Stimulated activated CD4-positive, alpha-beta T cell treated with anti-CD3 and anti-CD28 coated beads, Interleukin-12 subunit alpha, Interleukin-12 subunit beta, amount 100 ng/mL, for 4 hours (primary cell): ENCODE results near the gene HSF2BP.
A peak's percentile ranks its signal among the peaks of the same experiment; 100 is the strongest.
"Not testable (repeated sequence)": the region's sequence is repeated elsewhere in the genome, so short reads cannot be mapped to it uniquely, and the experiment has no call there.

Experiments
- DNase-seq: peaks from one replicate; pipeline ENCODE4 v3.0.0-alpha.2; 2020

HSF2BP gene

DNA sequence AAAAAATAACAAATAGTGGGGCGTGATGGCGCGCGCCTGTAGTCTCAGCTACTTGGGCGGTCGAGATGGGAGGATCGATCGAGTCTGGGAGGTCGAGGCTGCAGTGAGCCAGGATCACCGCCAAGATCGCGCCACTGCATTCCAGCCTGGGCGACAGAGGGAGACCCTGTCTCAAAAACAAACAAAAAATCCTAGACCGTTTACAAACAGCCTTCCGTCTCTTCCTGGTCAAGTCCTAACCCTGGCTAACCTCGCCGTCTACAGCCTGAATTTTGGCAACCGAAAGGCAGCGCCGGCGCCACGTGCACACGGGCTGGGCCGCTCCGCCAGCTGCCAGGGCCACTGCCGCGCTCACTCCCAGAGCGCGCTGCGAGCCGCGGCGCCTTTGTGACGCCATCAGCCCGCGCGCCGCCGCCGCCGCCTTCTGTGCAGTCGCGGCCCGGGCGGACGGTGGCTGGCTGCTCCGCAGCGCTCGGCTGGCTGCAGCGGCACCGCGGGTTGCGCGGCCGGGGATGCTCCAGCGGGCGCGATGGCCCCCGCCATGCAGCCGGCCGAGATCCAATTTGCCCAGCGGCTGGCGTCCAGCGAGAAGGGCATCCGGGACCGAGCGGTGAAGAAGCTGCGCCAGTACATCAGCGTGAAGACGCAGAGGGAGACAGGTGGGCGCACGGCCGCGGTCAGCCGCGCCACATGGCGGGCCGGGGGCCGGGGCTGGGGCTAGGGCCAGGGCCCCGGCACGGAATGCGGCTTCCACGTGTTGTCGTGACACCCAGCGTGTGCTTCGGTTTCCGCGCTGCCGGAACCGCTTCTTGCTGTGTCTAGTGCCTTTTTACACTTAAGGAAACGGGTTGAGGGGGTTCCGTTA, at the start of gene HSF2BP, which contains the start of gene RRP1B:
Gene HSF2BP (minus strand): TSS at position 353 of the 865 bp plus-strand sequence. CDS start 1,392 bp downstream, outside the sequence.
Gene RRP1B (plus strand): TSS at position 425 of the 865 bp plus-strand sequence. CDS start 105 bp downstream, at position 530.
- DNase-seq, result peak; percentile 78

DNA sequence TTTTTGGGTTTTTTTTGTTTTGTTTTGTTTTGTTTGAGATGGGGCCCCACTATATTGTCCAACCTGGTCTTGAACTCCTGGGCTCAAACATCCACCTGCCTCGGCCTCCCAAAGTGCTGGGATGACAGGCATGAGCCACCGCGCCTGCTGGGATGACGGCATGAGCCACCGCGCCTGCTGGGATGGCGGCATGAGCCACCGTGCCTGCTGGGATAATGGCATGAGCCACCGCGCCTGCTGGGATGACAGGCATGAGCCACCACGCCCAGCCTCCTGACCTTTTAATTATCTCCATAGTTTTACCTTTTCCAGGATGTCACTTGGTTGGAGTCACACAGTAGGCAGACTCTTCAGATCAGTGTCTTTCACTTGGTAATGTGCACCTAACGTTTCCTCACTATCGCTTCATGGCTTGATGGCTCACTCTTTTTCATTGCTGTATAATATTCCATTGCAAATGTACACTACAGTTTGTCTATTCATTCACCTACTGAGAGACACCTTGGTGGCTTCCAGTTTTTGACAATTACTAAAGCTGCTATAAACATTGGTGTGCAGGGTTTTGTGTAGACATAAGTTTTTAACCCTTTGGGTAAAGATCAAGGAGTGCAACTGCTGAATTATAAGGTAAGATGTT, 49.6 kb upstream of the HSF2BP start:
- no peak for DNase-seq

DNA sequence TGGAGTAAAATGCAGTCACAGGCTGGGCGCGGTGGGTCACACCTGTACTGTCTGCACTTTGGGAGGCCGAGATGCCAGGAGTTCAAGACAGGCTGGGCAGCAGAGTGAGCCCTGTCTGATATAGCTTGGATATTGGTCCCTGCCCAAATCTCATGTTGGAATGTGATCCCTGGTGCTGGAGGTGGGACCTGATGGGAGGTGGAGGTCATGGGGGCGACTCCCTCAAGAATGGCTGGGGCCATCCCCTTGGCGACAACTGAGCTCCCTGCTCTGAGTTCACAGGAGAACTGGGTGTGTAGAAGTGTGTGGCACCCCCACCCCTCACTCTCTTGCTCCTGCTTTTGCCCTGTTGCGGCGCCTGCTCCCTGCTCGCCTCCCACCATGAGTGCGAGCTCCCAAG, 48.2 kb upstream of the HSF2BP start:
- no peak for DNase-seq

DNA sequence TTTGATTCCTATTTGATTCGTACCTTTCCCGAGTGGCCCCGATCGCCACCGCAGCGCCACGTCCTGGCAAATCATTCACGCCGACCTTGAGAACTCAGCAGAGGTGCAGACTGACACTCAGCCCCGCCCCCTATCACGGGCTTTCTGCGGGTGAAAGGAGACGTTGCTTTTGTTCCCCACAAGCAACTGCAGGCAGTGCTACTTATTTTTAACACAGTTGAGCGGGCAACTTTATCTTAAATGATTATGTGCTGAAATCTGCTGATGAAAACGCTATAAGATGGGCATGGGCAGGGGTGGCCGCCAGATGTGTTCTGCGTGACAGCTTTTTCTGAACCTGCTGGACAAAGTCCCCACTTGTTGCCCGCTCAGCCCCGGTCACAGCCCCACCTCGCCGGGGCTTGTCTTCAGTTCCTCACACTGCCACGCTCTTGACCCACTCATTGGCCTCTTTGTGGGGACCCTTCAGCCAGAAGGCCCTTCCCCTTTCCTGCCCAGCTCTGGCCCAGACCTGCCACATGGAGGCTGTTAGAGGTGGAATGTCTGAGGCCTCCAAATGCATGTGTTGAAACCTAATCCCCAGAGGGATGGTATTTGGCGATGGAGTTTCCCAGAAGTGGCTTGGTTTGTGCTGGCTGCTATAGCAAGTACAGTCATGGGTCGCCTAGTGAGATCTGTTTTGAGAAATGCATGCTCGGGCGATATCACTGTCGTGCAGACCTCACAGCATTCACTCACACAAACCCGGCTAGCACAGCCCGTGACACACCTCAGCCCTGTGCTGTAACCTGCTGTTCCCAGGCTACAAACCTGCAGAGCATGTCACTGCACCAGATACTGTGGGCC, 44.0 kb upstream of the HSF2BP start:
- DNase-seq, result no peak

DNA sequence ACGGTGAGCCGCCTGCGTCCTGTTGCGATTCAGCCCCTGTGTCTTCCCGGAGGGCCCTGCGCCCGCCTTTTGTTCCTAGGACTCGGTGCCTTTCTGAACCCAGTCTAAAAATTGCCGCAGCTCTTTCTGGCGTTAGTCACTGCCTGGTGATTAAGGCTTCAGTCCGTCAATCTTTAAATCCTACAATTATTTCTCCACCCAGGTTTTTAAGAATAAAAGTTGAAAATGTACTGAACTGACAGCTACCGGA, 43.4 kb upstream of the HSF2BP start:
- DNase-seq, result no peak

DNA sequence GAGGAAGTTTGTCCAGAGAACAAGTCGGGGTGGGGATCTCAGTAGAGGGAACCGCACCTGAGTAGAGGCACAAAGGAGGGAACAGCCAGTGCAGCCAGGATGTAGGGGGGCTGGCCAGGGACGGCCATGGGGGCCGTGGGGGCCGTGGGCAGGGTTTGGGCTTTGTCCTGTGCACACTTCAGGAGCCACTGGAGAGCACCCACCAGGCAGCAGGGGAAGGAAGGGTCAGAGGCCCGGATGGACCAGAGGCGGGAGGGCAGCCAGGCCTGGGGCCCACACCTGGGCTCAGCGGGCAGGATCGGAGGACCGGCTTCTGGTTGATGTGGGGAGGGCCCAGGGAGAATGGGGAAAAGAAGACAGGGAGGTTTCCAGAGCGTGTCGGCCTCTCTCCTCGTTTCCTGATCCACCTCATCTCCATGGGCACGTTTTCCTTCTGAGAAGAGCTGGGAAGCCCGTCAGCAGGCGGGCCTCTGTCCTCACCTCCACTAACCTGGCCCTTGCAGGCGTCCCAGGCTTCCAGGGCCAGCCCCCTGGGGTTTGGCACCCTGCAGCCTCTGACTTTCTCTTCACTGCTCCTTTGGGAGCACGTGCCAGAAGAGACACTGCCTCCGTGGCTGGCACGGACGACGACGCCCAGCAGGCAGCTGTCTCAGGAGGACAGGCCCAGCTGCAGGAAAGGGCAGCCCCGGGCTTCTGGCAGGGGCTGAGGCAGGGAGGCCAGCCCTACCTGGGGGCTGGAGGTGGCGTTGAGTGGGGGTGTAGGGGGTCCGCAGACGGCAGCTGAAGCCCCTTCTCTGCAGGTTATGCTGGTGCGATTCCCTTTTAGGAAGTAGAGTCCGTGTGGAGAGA, 42.9 kb upstream of the HSF2BP start:
- no peak for DNase-seq

DNA sequence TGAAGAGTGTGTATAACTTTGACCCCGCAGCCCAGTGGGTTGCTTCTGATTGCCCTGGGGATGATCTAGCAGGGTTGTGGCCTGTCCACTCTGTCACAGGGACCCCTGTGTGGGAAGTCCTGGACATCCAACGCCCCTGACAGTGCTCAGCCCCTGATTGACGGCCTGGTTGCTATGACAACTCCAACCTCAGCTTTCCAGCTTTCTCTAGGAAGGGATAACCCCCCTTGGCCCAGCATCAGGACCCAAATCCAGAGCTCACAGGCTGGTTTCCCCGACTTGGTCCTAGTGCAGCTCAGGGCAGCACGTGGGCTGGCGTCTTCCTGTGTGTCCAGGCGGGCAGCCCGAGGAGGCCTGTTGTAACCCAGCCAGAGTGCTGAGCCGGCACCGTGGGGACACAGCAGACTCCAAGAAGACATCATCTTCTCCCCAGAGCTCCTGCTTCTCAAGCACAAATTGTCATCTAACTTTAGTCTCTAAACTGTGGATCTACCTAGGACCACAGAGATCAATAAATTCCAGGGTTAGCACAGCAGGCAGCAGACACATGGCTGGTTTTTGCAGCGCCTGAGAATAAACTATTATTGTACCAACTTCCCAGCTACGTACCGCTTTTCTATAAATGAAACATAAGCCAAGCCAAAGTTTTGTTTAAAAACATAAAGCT, 40.8 kb upstream of the HSF2BP start:
- DNase-seq, result no peak

DNA sequence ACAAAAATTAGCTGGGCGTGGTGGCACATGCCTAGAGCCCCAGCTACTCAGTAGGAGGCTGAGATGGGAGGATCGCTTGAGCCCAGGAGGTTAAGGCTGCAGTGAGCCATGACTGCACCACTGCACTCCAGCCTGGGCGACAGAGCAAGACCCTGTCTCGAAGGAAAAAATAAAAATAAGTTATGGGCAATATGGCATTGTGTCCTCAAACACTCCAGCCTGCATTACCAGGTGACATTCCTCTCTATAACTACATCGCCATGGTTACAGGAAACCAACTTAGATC, 40.1 kb upstream of the HSF2BP start:
- DNase-seq, result not testable (repeated sequence)

DNA sequence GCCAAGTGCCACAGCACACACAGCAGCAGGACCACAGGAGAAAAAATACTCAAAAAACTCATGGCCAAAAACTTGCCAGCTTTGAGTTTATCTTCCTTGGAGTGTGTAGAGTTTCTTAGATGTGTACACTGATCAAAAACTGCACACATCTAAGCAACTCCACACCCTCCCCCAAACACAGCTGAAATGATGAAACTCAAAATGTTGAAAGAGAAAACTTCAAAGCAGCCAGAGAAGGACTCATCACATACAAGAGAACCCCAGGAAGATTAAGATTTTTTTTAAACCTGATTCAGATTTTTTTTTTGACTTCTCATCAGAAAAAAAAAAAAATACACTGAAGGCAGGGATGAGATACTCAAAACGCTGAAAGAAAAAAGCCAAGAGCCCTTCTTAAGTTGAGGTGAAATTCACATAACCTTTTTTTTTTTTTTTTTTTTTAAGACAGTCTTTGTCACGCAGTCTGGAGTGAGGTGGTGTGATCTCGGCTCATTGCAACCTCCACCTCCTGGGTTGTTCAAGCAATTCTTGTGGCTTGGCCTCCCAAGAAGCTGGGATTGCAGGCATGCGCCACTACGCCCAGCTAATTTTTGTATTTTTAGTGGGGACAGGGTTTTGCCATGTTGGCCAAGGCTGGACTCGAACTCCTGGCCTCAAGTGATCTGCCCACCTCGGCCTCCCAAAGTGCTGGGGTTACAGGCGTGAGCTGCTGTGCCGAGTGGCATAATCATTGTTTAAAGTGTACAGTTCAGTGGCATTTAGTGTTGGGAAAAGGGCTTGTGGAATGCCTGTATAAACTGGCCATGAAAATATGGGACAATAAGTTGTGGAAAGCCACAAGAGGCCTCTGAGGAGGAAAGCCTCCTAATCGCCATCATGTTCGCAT, 38.7 kb upstream of the HSF2BP start:
- no peak for DNase-seq

DNA sequence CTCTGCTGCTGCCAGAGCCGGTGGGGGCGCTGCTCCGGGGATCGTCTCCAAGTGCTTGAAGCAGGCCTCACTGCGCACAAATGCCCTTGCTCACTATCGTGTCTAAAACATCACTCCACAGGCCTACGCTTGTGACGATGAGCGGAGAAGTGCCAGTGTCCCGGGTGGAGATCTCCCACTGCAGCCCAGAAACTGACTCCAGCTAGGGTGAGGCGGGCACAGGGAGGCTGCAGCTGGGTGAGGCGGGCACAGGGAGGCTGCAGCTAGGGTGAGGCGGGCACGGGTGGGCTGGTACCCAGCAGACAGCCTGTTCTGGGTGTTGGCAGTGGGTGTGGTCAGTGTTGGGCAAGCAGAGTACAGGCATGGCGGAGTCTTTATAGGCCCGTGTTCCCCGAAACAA, 36.9 kb upstream of the HSF2BP start:
- no peak for DNase-seq

DNA sequence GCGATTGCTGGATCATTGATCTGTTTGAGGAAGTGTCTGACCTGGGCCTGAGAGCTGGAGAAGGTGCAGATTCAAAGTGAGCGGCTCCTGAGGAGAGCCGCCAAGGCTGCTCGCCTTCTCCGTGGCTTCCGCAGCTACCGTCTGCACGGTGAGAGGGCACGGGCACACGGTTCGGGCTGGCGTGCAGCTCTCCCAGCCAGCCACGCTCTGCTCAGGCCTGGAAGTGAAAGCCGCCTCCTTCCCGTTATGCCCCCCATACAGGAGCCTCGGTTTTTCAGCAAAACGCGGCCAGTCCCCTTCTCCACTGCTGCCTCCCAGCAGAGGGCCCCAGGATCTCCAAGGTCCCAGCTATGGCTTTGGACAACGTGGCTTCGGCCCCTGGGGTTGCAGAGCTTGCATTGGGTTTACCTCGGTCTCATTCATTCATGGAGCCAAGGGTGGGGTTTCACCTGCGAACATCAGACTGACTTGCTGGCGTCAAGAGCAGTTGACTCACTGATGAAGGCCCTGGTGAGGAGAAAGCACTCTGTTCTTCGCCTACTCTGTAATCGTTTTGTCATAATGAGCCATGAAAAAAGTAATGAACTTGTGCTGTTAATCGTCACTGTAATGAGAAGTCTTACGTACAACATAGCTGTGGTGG, 35.3 kb upstream of the HSF2BP start:
- DNase-seq, result no peak

DNA sequence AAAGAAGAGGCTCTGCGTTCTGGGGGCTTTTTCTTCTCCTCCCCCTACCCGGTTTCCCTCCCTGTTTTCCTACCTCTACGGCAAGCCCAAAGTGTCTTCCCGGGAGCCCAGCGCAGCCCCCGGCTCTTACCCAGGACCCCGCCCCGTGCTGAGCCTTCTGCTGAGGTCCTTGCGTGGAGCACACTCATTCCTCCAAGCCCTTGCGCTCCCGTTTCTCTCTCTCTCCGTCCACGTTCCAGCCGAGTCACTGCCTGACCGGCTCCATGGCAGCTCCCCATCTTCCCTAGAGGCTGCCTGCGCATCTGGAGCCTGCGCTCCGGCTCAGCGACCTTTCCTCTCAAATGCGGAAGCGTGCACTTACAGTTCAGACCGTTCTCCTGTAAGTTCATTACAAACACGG, 34.7 kb upstream of the HSF2BP start:
- no peak for DNase-seq

DNA sequence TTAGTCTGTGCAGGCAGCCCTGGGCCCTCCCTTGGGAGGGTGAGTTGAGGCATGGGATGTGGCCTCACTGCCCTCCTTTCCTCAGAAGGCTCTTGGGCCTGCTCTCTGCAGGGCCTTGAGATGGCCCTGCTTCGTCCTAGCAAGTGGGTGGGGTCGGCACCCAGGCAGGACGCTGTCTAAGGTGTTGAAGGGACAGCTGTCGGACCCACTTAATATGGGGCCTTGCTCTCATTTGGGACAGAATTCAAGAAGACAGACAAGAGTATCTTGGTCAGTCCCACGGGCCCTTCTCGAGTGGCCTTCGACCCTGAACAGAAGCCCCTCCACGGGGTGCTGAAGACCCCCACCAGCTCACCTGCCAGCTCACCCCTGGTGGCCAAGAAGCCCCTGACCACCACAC, 33.7 kb upstream of the HSF2BP start:
- DNase-seq, result no peak

DNA sequence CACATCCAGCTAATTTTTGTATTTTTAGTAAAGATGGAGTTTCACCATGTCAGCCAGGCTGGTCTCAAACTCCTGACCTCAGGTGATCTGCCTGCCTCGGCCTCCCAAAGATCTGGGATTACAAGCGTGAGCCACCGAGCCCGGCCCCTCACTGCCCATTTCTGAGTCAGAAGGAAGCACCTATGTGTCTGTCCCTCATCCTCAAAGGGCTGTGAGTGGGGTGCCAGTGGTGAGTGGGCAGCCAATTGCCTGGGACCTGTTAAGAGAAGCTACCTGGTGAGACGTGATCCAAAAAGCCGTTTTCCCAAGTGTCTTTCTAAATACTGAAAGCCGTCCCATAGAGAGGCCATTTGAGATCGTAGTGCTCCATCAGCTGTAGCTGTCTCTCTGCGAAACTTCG, 32.5 kb upstream of the HSF2BP start:
- no peak for DNase-seq

DNA sequence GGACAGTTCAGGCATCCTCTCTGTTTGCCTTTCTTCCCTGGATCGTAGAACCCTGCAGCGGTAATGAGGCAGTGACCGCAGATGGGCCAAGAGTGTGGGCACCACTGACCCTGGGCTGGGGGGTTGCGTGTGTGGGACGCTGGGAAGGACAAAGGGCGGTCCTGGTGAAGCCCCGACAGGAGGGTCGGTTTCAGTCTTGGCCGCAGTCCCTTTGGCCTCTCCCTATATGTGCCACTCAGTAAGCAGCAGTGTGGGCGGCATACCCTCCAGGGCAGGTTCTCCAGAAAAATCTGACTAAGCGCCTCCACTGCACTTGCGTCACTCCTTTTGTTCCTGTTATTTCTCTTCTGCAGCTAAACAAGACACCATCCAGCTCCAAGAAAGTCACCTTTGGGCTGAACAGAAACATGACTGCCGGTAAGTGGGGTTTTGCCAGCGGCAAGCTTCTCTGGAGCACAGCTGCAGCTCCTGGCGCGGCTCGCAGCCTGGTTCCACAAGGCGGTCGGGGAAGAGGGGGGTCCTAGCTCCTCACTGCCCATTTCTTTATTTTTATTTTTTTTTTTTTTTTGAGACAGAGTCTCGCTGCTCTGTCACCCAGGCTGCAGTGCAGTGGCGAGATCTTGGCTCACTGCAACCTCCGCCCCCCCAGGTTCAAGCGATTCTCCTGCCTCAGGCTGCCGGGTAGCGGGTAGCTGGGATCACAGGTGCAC, 32.0 kb upstream of the HSF2BP start:
- no peak for DNase-seq

DNA sequence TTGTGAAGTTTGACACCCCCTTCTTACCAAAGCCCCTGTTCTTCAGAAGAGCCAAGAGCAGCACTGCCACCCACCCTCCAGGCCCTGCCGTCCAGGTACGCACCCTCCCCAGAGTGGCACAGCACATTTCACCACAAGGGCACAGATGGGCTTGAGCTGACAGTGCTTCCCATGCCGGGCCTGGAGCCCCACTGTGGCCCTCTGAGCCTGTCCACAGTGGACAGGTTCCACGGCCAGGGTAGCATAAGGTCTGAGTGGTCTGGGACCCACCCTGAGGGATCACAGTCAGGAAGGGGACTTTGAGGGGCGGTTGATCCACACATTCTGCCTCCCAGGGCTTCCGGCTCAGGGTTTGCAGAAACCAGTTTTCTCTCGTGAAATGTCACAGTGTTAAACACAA, 31.1 kb upstream of the HSF2BP start:
- no peak for DNase-seq

DNA sequence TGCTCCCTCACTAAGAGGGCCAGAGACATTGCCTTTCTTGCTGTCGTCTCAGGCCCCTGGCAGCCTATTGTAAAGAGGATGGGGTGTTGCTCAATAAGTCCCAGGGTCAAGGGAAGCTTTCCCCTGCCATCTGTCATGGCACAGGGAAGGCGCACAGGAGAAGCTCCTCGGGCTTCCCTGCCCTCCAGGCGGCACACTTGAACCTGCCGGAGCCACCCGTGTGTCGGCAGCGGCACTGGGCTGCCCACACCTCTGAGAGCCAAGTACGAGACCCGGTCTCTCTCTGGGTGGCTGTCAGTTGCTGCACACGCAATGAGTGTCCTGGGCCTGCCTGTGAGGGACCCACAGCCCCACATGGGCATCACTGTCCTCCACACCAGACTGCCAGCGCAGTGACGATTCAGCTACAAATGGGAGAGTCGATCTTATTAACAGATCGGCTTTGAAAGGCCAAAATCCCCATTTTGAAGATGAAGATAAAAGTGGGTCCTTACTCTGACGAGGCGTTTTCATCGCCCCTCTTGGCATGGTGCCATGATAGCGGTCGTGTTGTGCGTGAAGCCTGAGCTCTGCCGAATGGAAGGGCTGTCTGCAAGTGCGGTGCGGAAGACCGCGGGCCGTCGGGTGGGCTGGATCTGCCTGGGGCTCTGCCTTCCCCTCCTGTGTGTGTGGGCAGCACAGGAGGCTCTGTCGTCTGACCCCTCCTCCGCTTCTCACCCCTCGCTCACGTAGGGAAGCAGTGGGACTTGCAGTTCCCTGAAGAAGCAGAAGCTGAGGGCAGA, 30.5 kb upstream of the HSF2BP start:
- DNase-seq, result no peak

DNA sequence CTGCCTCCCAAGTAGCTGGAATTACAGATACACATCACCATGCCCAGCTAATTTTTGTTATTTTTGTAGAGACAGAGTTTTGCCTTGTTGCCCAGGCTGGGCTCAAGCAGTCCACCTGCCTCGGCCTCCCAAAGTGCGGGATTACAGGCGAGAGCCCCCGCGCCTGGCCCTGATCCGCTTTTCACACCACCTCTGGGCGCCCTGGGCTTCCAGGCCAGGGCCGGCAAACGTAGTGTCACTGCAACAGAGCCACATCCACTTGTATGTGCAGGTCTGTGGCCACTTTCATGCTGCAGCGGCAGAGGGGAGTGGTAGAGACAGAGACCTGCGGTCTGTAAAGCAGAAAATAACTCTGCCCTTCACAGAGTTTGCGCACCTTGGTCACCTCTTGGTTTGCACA, 29.6 kb upstream of the HSF2BP start:
- no peak for DNase-seq
